ENCODE results near the gene CADM2.

GRCh38 chr3:84946240-84946639, 12.5 kb upstream of the CADM2 start:
- TF ChIP-seq CTCF (IDR thresholded peaks at IDR 0.05), result no peak
- no peak for TF ChIP-seq POLR2A (IDR thresholded peaks at IDR 0.05)
